Measurements from ENCODE around the gene ENPP3.

Gene ENPP3

GRCh38 chr6:131775886-131776285, 138.8 kb downstream of the ENPP3 start:
- Histone ChIP-seq H3K79me2 (ENCODE audit: insufficient read depth, low read depth) (no peaks in the 10 kb centered on the region), H3K4me2 (no peak overlapping the region), H4K20me1 (ENCODE audit: insufficient read depth) (no peaks in the 10 kb centered on the region), H3K9ac (no peak overlapping the region), H2AFZ (ENCODE audit: low read depth) (no peak overlapping the region), H3K4me1 (ENCODE audit: low read depth, poor library complexity, severe bottlenecking) (no peaks in the 10 kb centered on the region), H3K36me3 (ENCODE audit: insufficient read depth) (no peaks in the 10 kb centered on the region), H3K27ac (no peak overlapping the region), H3K4me3 (IDR thresholded peaks at IDR 0.05; ENCODE audit: insufficient read depth, low read depth, low read length) (no peak overlapping the region), H3K27me3 (ENCODE audit: insufficient read depth, low read depth) (no peaks in the 10 kb centered on the region)
- TF ChIP-seq CTCF (conservative IDR thresholded peaks at IDR 0.05; ENCODE audit: low read depth, low read length), result no peak

GRCh38 chr6:131776985-131777384, 139.9 kb downstream of the ENPP3 start:
- TF ChIP-seq CTCF (conservative IDR thresholded peaks at IDR 0.05; ENCODE audit: low read depth, low read length), result no peak
- no peaks in the 10 kb centered on the region for H3K27me3 ChIP-seq (ENCODE audit: insufficient read depth, low read depth)

GRCh38 chr6:131778169-131778568, 141.1 kb downstream of the ENPP3 start:
- Histone ChIP-seq H3K27ac (no peak overlapping the region), H3K27me3 (ENCODE audit: insufficient read depth, low read depth) (no peaks in the 10 kb centered on the region), H3K4me2 (no peak overlapping the region), H3K9ac (no peak overlapping the region), H3K36me3 (ENCODE audit: insufficient read depth) (no peaks in the 10 kb centered on the region), H2AFZ (ENCODE audit: low read depth) (no peak overlapping the region), H3K4me3 (IDR thresholded peaks at IDR 0.05; ENCODE audit: insufficient read depth, low read depth, low read length) (no peak overlapping the region), H3K4me1 (ENCODE audit: low read depth, poor library complexity, severe bottlenecking) (no peaks in the 10 kb centered on the region), H4K20me1 (ENCODE audit: insufficient read depth) (no peaks in the 10 kb centered on the region), H3K79me2 (ENCODE audit: insufficient read depth, low read depth) (no peaks in the 10 kb centered on the region)
- TF ChIP-seq CTCF (conservative IDR thresholded peaks at IDR 0.05; ENCODE audit: low read depth, low read length), result no peak

More at GRCh38 chr6:131776985-131777384, 139.9 kb downstream of the ENPP3 start:
- Histone ChIP-seq H3K36me3 (ENCODE audit: insufficient read depth) (no peaks in the 10 kb centered on the region), H2AFZ (ENCODE audit: low read depth) (no peak overlapping the region), H4K20me1 (ENCODE audit: insufficient read depth) (no peaks in the 10 kb centered on the region), H3K4me3 (IDR thresholded peaks at IDR 0.05; ENCODE audit: insufficient read depth, low read depth, low read length) (no peak overlapping the region), H3K4me2 (no peak overlapping the region), H3K79me2 (ENCODE audit: insufficient read depth, low read depth) (no peaks in the 10 kb centered on the region), H3K4me1 (ENCODE audit: low read depth, poor library complexity, severe bottlenecking) (no peaks in the 10 kb centered on the region), H3K9ac (no peak overlapping the region), H3K27ac (no peak overlapping the region)

GRCh38 chr6:131779304-131779703, 142.2 kb downstream of the ENPP3 start:
- Histone ChIP-seq H3K4me1 (ENCODE audit: low read depth, poor library complexity, severe bottlenecking) (no peaks in the 10 kb centered on the region), H3K27me3 (ENCODE audit: insufficient read depth, low read depth) (no peaks in the 10 kb centered on the region), H3K9ac (no peak overlapping the region), H4K20me1 (ENCODE audit: insufficient read depth) (no peaks in the 10 kb centered on the region), H3K36me3 (ENCODE audit: insufficient read depth) (no peaks in the 10 kb centered on the region), H3K4me3 (IDR thresholded peaks at IDR 0.05; ENCODE audit: insufficient read depth, low read depth, low read length) (no peak overlapping the region), H3K4me2 (no peak overlapping the region), H3K27ac (no peak overlapping the region), H2AFZ (ENCODE audit: low read depth) (no peak overlapping the region), H3K79me2 (ENCODE audit: insufficient read depth, low read depth) (no peaks in the 10 kb centered on the region)
- TF ChIP-seq CTCF (conservative IDR thresholded peaks at IDR 0.05; ENCODE audit: low read depth, low read length), result no peak
